Measurements from ENCODE around the gene SMPD3. TPM values are rescaled to one million over a fixed set of nuclear protein-coding genes. Genes with fewer than 3 reads are reported as not detected.

Gene SMPD3
- total RNA-seq, 1 experiment from 2014 or later: 0.89 TPM

- H3K4me1 ChIP-seq (ENCODE audit: control insufficient read depth in 1 of 2, insufficient read depth in 2 of 2, low read length in 2 of 2): no peaks in the 10 kb centered on the region
- no peak overlapping the region for H2AFZ ChIP-seq (ENCODE audit: low read depth, low read length, poor library complexity, severe bottlenecking)
- no TSS peak for BruUV-seq (replicated peaks)
- no peaks in the 10 kb centered on the region for H4K20me1 ChIP-seq (ENCODE audit: insufficient read depth)
- no peak for ATAC-seq
- H3K36me3 ChIP-seq (ENCODE audit: control insufficient read depth in 1 of 2, insufficient read depth in 2 of 2, low read length in 2 of 2): peaks cover 3 to 31% of the 10 kb centered on the region in 2 experiments
- H3K9me3 ChIP-seq (ENCODE audit: control insufficient read depth in 1 of 2, insufficient read depth in 1 of 2, low read depth in 1 of 2, low read length in 2 of 2): no peaks in the 10 kb centered on the region
- H3K4me3 ChIP-seq (replicated peaks in 1 of 2; ENCODE audit: low read depth in 1 of 2, low read length in 2 of 2): no peak overlapping the region
- no peaks in the 10 kb centered on the region for H3K27me3 ChIP-seq (ENCODE audit: insufficient read depth, low read length)
- TF ChIP-seq CBX3 (IDR thresholded peaks at IDR 0.05; ENCODE audit: low read depth) (no peak), POLR2A (IDR thresholded peaks at IDR 0.05; ENCODE audit: borderline replicate concordance, extremely low read depth, insufficient read depth, insufficient read length) (no peak), ZFX (IDR thresholded peaks at IDR 0.05) (no peak), SRF (IDR thresholded peaks at IDR 0.05; ENCODE audit: low read depth) (no peak), ELF1 (IDR thresholded peaks at IDR 0.05; ENCODE audit: borderline replicate concordance, low read depth) (no peak), EZH2 (IDR thresholded peaks at IDR 0.05) (no peak), TCF7L2 (IDR thresholded peaks at IDR 0.05; ENCODE audit: borderline replicate concordance, extremely low read depth, insufficient read depth, insufficient read length) (no peak)
- TF ChIP-seq, protein P1, sequence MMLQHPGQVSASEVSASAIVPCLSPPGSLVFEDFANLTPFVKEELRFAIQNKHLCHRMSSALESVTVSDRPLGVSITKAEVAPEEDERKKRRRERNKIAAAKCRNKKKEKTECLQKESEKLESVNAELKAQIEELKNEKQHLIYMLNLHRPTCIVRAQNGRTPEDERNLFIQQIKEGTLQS (IDR thresholded peaks at IDR 0.05): no peak
- no peaks in the 10 kb centered on the region for H3K9me2 ChIP-seq (ENCODE audit: insufficient read depth)
- H3K9ac ChIP-seq (ENCODE audit: low read length): no peak overlapping the region
- ChIA-PET CTCF (no interaction called here), POLR2A (no interaction called here), RAD21 (ENCODE audit: low non-redundant PET in 1 of 2, low total read pairs in 2 of 2, uncharacterized antibody in 2 of 2, unreplicated experiment in 2 of 2) (no interaction called here)
- DNase-seq (ENCODE audit: low read depth, low spot score): no peak
- no peak overlapping the region for H3K4me2 ChIP-seq (ENCODE audit: low read length)
- no peak overlapping the region for H3K27ac ChIP-seq (ENCODE audit: low read depth, low read length)
- H3K79me2 ChIP-seq (ENCODE audit: insufficient read depth, low read length): no peaks in the 10 kb centered on the region
- intact Hi-C loops (cut with micrococcal nuclease): no loop called here
Measured at GRCh38 chr16:68353366-68353765, 94.9 kb downstream of the SMPD3 start.

- DNase-seq (ENCODE audit: low read depth, low spot score) (no peak), ATAC-seq (no peak)
- Histone ChIP-seq H3K9ac (ENCODE audit: low read length) (no peak overlapping the region), H2AFZ (ENCODE audit: low read depth, low read length, poor library complexity, severe bottlenecking) (no peak overlapping the region), H3K9me2 (ENCODE audit: insufficient read depth) (no peaks in the 10 kb centered on the region), H3K9me3 (ENCODE audit: control insufficient read depth in 1 of 2, insufficient read depth in 1 of 2, low read depth in 1 of 2, low read length in 2 of 2) (no peaks in the 10 kb centered on the region), H3K4me1 (ENCODE audit: control insufficient read depth in 1 of 2, insufficient read depth in 2 of 2, low read length in 2 of 2) (no peaks in the 10 kb centered on the region), H4K20me1 (ENCODE audit: insufficient read depth) (no peaks in the 10 kb centered on the region), H3K4me3 (replicated peaks in 1 of 2; ENCODE audit: low read depth in 1 of 2, low read length in 2 of 2) (no peak overlapping the region), H3K27ac (ENCODE audit: low read depth, low read length) (no peak overlapping the region), H3K79me2 (ENCODE audit: insufficient read depth, low read length) (no peaks in the 10 kb centered on the region), H3K4me2 (ENCODE audit: low read length) (no peak overlapping the region), H3K36me3 (ENCODE audit: control insufficient read depth in 1 of 2, insufficient read depth in 2 of 2, low read length in 2 of 2) (peaks cover 8 to 34% of the 10 kb centered on the region in 2 experiments), H3K27me3 (ENCODE audit: insufficient read depth, low read length) (no peaks in the 10 kb centered on the region)
- TF ChIP-seq SP1 (IDR thresholded peaks at IDR 0.05; ENCODE audit: low read depth) (no peak), RAD21 (IDR thresholded peaks at IDR 0.05; ENCODE audit: low read depth) (no peak), CBX3 (IDR thresholded peaks at IDR 0.05; ENCODE audit: low read depth) (no peak), JUND (IDR thresholded peaks at IDR 0.05) (no peak), CEBPB (IDR thresholded peaks at IDR 0.05; ENCODE audit: low read depth) (no peak), YY1 (IDR thresholded peaks at IDR 0.05; ENCODE audit: extremely low read depth, insufficient replicate concordance, low read depth, low read length) (no peak)
- intact Hi-C loops (cut with micrococcal nuclease): no loop called here
- no TSS peak for BruUV-seq (replicated peaks)
- RAD21 ChIA-PET (ENCODE audit: low non-redundant PET in 1 of 2, low total read pairs in 2 of 2, uncharacterized antibody in 2 of 2, unreplicated experiment in 2 of 2): no interaction called here
- CTCF ChIA-PET: no interaction called here
- POLR2A ChIA-PET: no interaction called here
Measured at GRCh38 chr16:68351991-68352431, 96.3 kb downstream of the SMPD3 start.

All from HCT116 (cell line).